Activated naive CD4-positive, alpha-beta T cell treated with anti-CD3 and anti-CD28 coated beads, Interleukin-2, amount 50 U/mL, for 72 hours (primary cell): ENCODE measurements around the gene SRRM4. TPM values are rescaled to one million over a fixed set of nuclear protein-coding genes. Genes with fewer than 3 reads are reported as not detected.

ENCODE experiments used
- ATAC-seq, 2 donors: fragments of 150-1000 bp; cut with Tn5 transposase; 2 replicates each; pipeline ENCODE4 v1.10.0; 2021; ENCODE audit warnings: mild to moderate bottlenecking in 2 of 2, moderate library complexity in 2 of 2
- DNase-seq, 2 donors: peaks; one replicate each; pipeline ENCODE4 v3.0.0; 2021 to 2022; ENCODE audit warnings: low spot score in 2 of 2
- H3K27ac Mint-ChIP-seq, 2 donors: one replicate each; pipeline ENCODE4 v1.8.0; 2022; ENCODE audit warnings: mild to moderate bottlenecking in 2 of 2, mixed read lengths in 2 of 2
- H3K36me3 Mint-ChIP-seq, 2 donors: one replicate each; pipeline ENCODE4 v1.8.0; 2022; ENCODE audit warnings: mixed read lengths in 2 of 2
- H3K9me3 Mint-ChIP-seq, 2 donors: one replicate each; pipeline ENCODE4 v1.8.0; 2022; ENCODE audit warnings: mixed read lengths in 2 of 2
- total RNA-seq, 2 donors: library from RNA; stranded (reverse); gene quantifications; one replicate each; pipeline ENCODE4 v1.2.3, GENCODE V29; 2022

Gene SRRM4
- total RNA-seq, 2 donors from 2014 or later, result not detected

DNA sequence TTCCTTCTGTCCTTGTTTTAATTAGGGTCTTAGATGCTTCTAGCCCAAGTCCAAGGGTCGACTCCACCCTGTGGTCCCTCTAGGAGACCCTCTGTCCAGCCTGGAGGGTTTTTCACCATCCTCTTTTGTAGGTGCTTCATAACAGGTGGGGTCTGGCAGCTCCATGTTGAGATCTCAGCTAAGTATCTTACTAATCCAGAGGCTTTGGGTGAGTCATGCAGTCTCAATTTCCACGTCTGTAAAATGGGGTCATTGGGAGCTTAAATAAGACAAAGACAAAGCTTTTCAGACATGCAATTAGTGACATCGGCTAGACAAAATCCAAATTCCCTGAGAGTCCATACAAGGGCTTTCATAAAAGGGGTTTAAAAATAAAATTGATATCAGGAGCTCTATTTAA lies 200.6 kb downstream of the SRRM4 start:
- no peak overlapping the region for H3K27ac Mint-ChIP-seq
- DNase-seq, result no peak
- no peaks in the 10 kb centered on the region for H3K9me3 Mint-ChIP-seq
- ATAC-seq, result no peak
- H3K36me3 Mint-ChIP-seq, result no peaks in the 10 kb centered on the region

- no peak for ATAC-seq
- Mint-ChIP-seq H3K27ac (no peak overlapping the region), H3K9me3 (no peaks in the 10 kb centered on the region), H3K36me3 (no peaks in the 10 kb centered on the region)
- no peak for DNase-seq
Measured at GRCh38 chr12:119182701-119183493, 201.6 kb downstream of the SRRM4 start.

DNA sequence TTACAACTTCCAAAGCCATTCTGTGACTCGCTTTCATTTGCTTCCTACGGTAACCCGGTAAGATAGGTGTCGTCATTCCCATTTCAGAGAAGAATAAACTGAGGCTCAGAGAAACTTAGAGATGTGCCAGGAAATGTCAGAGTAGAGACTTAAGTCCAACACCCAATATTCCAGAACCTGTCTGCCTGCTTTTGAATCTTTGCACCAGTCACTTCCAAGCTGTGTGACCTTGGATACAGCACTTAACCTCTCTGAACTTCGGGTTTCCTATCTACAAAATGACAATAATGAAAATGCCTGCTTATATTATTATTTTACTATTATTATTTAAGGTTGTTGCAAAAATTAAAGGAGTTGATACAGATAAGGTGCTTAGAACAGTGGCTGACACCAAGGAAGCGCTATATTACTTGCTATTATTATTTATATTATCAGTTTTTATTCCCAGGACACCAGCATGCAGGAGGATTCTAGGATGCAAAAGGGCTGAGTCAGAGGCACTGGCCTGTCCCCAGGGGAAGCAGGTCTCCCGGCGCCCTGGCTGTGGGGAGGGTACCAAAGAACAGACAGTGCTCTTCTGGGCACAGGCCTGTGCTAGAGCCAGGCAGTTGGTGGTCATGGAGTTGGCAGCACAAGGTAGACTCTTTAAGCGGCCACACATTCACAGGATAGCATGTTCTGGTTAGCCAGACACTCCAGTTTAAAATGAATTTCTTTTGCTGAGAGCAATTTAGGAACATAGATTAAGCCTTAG lies 202.8 kb downstream of the SRRM4 start:
- Mint-ChIP-seq H3K36me3 (no peaks in the 10 kb centered on the region), H3K9me3 (no peaks in the 10 kb centered on the region), H3K27ac (no peak overlapping the region)
- ATAC-seq (no peak), DNase-seq (no peak)

DNA sequence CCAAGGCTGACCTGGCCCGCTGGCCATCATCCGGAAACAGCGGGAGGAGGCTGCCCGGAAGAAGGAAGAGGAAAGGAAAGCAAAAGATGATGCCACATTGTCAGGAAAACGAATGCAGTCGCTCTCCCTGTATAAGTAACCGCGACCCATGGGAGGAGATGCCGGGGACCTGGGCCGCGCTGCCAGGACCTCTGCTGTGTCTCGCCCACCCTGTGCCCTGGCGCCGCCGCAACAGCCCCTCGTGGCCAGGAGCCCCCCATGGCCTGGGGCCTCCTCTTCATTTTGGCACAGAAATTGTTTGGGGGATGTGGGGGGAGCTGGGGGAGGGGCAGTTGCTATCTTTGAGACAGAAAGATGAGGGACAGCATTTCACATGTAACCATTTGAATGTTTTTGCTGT lies 213.9 kb downstream of the SRRM4 start:
- DNase-seq (no peak), ATAC-seq (no peak)
- H3K36me3 Mint-ChIP-seq, result no peaks in the 10 kb centered on the region
- peaks cover 5 to 6% of the 10 kb centered on the region in 2 donors for H3K9me3 Mint-ChIP-seq
- no peak overlapping the region for H3K27ac Mint-ChIP-seq

GRCh38 chr12:119198440-119198839 lies 217.1 kb downstream of the SRRM4 start:
- ATAC-seq (no peak), DNase-seq (no peak)
- Mint-ChIP-seq H3K36me3 (no peaks in the 10 kb centered on the region), H3K27ac (no peak overlapping the region), H3K9me3 (peaks cover 5 to 6% of the 10 kb centered on the region in 2 donors)

DNA sequence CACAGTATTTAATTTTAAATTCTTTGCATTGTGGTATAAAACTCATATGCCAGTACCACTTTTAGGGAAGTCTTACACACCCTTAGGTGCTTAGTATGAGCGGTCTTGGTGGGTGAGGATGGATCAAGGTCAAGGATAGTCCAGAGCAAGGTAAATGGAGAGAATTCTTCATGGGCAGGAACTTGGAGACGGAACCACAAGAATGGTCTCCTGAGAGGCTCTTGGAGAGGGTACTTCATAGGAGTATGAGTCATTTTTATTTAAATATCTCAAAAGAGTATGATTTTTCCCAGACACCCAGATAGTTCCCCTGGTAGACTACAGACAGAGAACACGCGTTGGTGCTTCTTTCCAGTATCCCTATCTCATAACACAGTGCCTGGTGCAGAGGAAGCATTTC lies 219.3 kb downstream of the SRRM4 start:
- no peak for DNase-seq
- ATAC-seq, result no peak
- no peaks in the 10 kb centered on the region for H3K9me3 Mint-ChIP-seq
- no peaks in the 10 kb centered on the region for H3K36me3 Mint-ChIP-seq
- no peak overlapping the region for H3K27ac Mint-ChIP-seq

- no peaks in the 10 kb centered on the region for H3K36me3 Mint-ChIP-seq
- H3K9me3 Mint-ChIP-seq, result no peaks in the 10 kb centered on the region
- H3K27ac Mint-ChIP-seq, result no peak overlapping the region
- ATAC-seq (no peak), DNase-seq (no peak)
Measured at GRCh38 chr12:119201789-119202543, 220.6 kb downstream of the SRRM4 start.

DNA sequence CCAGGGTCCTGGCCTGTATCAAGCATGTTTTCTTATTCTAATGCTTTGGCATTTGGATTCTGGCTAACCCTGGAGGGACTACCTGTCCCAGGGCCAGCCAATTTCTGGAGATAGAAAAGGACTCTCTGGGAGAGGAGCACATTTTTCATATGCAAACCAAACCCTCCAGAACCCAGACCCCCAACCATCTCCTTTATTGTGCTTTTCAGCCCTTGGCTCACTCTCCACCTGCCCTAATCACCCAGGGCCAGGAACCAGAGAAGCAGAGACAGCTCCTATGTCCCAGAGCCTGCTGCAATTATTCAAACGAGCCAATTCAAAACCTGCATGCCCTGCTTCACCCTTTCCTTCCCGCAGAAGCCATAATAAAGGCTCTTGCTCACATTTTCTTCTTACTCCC lies 221.2 kb downstream of the SRRM4 start:
- Mint-ChIP-seq H3K9me3 (no peaks in the 10 kb centered on the region), H3K36me3 (no peaks in the 10 kb centered on the region), H3K27ac (no peak overlapping the region)
- DNase-seq (no peak), ATAC-seq (no peak)

- Mint-ChIP-seq H3K27ac (no peak overlapping the region), H3K36me3 (no peaks in the 10 kb centered on the region), H3K9me3 (no peaks in the 10 kb centered on the region)
- ATAC-seq (no peak), DNase-seq (no peak)
Measured at GRCh38 chr12:119204131-119204530, 222.8 kb downstream of the SRRM4 start.

DNA sequence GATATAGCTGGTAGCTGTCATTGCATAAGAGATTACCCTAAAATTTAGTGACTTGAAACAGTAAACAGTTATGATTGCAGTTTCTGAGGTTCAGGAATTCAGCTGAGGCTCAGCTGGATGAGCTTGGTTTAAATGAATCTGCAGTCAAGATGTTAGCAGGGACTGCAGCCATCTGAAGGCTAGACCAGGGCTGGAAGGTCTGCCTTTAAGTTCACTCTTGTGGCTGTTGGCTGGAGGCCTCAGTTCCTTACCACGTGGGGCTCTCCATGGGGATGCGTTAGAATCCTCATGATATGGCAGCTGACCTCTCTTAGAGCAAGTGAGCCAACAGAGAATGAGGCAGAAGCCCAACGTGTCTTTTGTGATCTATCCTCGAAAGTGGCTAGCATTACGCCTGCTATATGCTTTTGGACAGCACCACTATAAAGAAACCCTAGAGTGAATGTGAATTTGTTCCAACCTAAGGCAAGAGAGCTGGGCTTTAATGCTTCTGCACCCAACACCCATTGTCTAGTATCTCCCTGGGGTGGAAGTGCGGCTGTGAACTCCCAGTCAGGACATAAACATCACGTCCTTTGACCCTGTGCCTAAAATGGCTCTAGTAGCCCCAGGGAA lies 223.4 kb downstream of the SRRM4 start:
- no peaks in the 10 kb centered on the region for H3K9me3 Mint-ChIP-seq
- H3K27ac Mint-ChIP-seq, result no peak overlapping the region
- ATAC-seq (no peak), DNase-seq (no peak)
- H3K36me3 Mint-ChIP-seq, result no peaks in the 10 kb centered on the region

GRCh38 chr12:119206348-119207062 lies 225.2 kb downstream of the SRRM4 start:
- H3K27ac Mint-ChIP-seq, result no peak overlapping the region

DNA sequence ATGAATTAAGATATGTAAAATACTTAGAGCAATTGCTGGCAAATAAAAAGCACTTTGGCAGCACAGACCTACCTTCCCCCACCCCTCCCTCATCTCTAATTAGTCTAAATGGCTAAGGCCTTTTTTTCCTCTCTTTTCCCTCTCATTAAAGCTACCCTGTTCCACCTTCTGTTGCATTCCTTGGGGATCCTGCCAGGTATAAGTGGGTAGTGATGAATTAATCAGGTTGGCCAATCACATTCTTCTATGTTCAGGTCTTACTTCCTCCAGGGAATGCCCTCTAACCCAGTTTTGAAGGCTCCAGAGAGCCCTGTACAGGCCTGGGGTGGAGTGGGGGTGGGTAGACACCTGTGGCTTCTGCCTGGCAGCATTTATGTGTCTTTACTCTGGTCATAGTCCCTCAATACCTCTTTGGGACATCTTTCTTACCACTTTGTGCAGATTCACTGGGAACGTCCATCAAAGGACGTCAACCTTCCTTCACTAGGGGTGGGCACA lies 225.8 kb downstream of the SRRM4 start:
- Mint-ChIP-seq H3K36me3 (no peaks in the 10 kb centered on the region), H3K27ac (no peak overlapping the region), H3K9me3 (peaks cover 0 to 4% of the 10 kb centered on the region in 2 donors)
- DNase-seq (no peak), ATAC-seq (no peak)

More at GRCh38 chr12:119206348-119207062, 225.2 kb downstream of the SRRM4 start:
- ATAC-seq (no peak), DNase-seq (no peak)
- Mint-ChIP-seq H3K9me3 (peaks cover 0 to 4% of the 10 kb centered on the region in 2 donors), H3K36me3 (no peaks in the 10 kb centered on the region)

- no peaks in the 10 kb centered on the region for H3K36me3 Mint-ChIP-seq
- no peak for DNase-seq
- peaks cover 0 to 4% of the 10 kb centered on the region in 2 donors for H3K9me3 Mint-ChIP-seq
- H3K27ac Mint-ChIP-seq, result no peak overlapping the region
- no peak for ATAC-seq
Measured at GRCh38 chr12:119208626-119209061, 227.3 kb downstream of the SRRM4 start.

DNA sequence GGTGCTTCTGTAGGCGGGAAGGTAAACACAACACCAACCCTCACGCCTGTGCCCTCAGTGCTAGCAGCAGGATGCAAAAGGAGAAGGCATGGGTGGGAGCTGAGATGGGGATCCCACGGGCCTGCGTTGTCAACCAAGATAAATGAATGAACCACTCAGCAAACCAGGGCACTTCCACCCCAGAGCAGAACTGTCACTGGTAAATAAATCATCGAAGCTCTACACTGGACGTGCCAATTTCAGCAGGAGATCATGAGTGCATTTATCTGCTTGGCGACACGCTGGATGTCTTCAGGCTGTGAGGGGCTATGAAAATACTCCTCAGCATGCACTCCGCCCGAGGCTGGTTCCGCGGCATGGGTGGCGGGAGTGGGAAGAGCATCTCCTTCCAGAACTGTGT lies 230.5 kb downstream of the SRRM4 start:
- Mint-ChIP-seq H3K27ac (no peak overlapping the region), H3K9me3 (peaks cover 0 to 4% of the 10 kb centered on the region in 2 donors), H3K36me3 (no peaks in the 10 kb centered on the region)
- no peak for ATAC-seq
- no peak for DNase-seq
